GM10266 (cell line): ENCODE data around the gene RGS13.

ENCODE experiments used
- DNase-seq: peaks from one replicate; pipeline ENCODE4 v3.0.0; 2012; ENCODE audit errors: extremely low spot score
- CTCF ChIP-seq: IDR thresholded peaks from 2 replicates; pipeline ENCODE4 v1.5.1; 2012; ENCODE audit warnings: mild to moderate bottlenecking, low read depth; ENCODE audit not compliant: control insufficient read depth, insufficient read depth; ENCODE audit errors: missing control alignments

The RGS13 gene

DNA sequence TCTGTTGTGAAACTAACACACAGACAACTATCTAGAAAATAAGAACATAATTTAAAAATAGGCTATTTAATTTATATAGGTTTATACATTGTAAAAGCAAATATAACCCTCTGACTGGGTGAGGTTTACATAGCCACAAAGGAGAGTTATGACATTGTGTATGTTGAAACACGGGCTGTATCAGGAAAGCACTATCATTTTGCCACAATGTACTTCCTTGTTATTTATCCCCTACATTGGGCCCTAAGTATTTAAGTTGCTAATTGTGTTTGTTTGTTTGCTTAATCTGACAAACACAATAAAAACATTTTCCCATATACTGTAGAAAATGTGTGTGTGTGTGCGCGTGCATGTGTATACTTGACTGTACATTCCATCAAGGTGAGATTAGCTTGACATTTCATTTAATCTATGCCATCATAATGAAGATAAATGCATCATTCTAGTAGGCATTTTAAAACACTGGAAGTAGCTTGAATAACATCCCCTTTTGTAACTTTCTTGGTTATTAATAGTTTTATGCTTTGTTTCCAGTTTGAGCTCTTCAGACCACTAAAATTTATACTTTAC, 72.1 kb downstream of the RGS13 start:
- no peak for TF ChIP-seq CTCF
- no peak for DNase-seq

DNA sequence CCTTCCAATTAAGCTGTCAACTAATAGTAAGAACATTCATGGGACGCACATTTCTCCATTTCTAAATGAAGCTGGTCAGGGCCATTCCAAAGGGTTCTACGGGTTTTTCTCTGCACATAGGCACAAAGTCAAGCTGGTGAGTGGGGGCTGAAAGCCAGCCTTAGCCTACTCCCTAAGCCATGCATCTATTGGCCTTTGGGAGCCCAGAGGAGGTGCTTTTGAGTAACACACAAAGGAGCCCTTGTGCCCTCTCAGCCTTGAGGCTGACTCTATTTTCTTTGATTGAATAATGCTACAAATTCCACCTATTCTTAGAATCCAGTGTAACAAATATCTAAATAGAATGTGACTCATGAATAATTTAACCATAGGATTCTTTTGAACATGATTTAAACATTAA, 73.6 kb downstream of the RGS13 start:
- TF ChIP-seq CTCF, result no peak
- no peak for DNase-seq
